Mesothelial cell of epicardium (in vitro differentiated cells): ENCODE data around the gene MAS1L. TPM values are rescaled to one million over a fixed set of nuclear protein-coding genes. Genes with fewer than 3 reads are reported as not detected.

ENCODE experiments used
- DNase-seq, 2 experiments: peaks; one replicate each; pipeline ENCODE4 v3.0.0; 2021; ENCODE audit warnings: low spot score in 2 of 2; ENCODE audit not compliant: unreplicated experiment in 2 of 2
- H3K27ac Mint-ChIP-seq: 2 replicates; pipeline ENCODE4 v1.8.0; 2021; ENCODE audit warnings: mixed read lengths
- H3K27me3 Mint-ChIP-seq: 2 replicates; pipeline ENCODE4 v1.8.0; 2021; ENCODE audit warnings: low read depth, mixed read lengths
- H3K36me3 Mint-ChIP-seq: 2 replicates; pipeline ENCODE4 v1.8.0; 2021; ENCODE audit warnings: mixed read lengths
- H3K4me1 Mint-ChIP-seq: 2 replicates; pipeline ENCODE4 v1.8.0; 2021; ENCODE audit warnings: mixed read lengths
- H3K4me3 Mint-ChIP-seq: 2 replicates; pipeline ENCODE4 v1.8.0; 2021; ENCODE audit warnings: mild to moderate bottlenecking, moderate library complexity, mixed read lengths
- H3K9me3 Mint-ChIP-seq: 2 replicates; pipeline ENCODE4 v1.8.0; 2021; ENCODE audit warnings: mixed read lengths
- CTCF ChIP-seq: fragments of 200-600 bp; sonication (generic); IDR thresholded peaks from one replicate; pipeline ENCODE4 v1.5.0; 2021; ENCODE audit warnings: antibody characterized with exemption; ENCODE audit not compliant: unreplicated experiment
- total RNA-seq: library from RNA; stranded (reverse); gene quantifications from 3 replicates; pipeline ENCODE4 v1.2.1, GENCODE V29; 2021

The MAS1L gene
- total RNA-seq, 1 donor from 2014 or later, result not detected

- no peaks in the 10 kb centered on the region for H3K36me3 Mint-ChIP-seq
- no peaks in the 10 kb centered on the region for H3K4me1 Mint-ChIP-seq
- TF ChIP-seq CTCF, result no peak
Observed at GRCh38 chr6:29490055-29490454, 2.3 kb upstream of the MAS1L start.

GRCh38 chr6:29489286-29489685, 1.5 kb upstream of the MAS1L start:
- H3K36me3 Mint-ChIP-seq, result no peaks in the 10 kb centered on the region
- H3K4me3 Mint-ChIP-seq, result no peak overlapping the region
- H3K27me3 Mint-ChIP-seq, result peaks cover 17% of the 10 kb centered on the region
- H3K4me1 Mint-ChIP-seq, result no peaks in the 10 kb centered on the region
- H3K27ac Mint-ChIP-seq, result no peak overlapping the region
- H3K9me3 Mint-ChIP-seq, result no peaks in the 10 kb centered on the region
- no peak for DNase-seq
- TF ChIP-seq CTCF, result no peak

More at GRCh38 chr6:29490055-29490454, 2.3 kb upstream of the MAS1L start:
- H3K9me3 Mint-ChIP-seq, result no peaks in the 10 kb centered on the region
- DNase-seq, result no peak
- H3K4me3 Mint-ChIP-seq, result no peak overlapping the region
- peaks cover 22% of the 10 kb centered on the region for H3K27me3 Mint-ChIP-seq
- H3K27ac Mint-ChIP-seq, result no peak overlapping the region

- H3K27me3 Mint-ChIP-seq, result peaks cover 17% of the 10 kb centered on the region
- no peak for TF ChIP-seq CTCF
- no peaks in the 10 kb centered on the region for H3K9me3 Mint-ChIP-seq
- H3K4me1 Mint-ChIP-seq, result no peaks in the 10 kb centered on the region
- no peaks in the 10 kb centered on the region for H3K36me3 Mint-ChIP-seq
- DNase-seq, result no peak
- H3K27ac Mint-ChIP-seq, result no peak overlapping the region
- no peak overlapping the region for H3K4me3 Mint-ChIP-seq
Observed at GRCh38 chr6:29488874-29489273, 1.1 kb upstream of the MAS1L start.

- H3K36me3 Mint-ChIP-seq, result no peaks in the 10 kb centered on the region
- no peak for DNase-seq
- TF ChIP-seq CTCF, result no peak
- H3K9me3 Mint-ChIP-seq, result peaks cover 6% of the 10 kb centered on the region
- peaks cover 12% of the 10 kb centered on the region for H3K27me3 Mint-ChIP-seq
- no peak overlapping the region for H3K27ac Mint-ChIP-seq
- H3K4me1 Mint-ChIP-seq, result no peaks in the 10 kb centered on the region
- H3K4me3 Mint-ChIP-seq, result no peak overlapping the region
Observed at GRCh38 chr6:29487131-29487530, 625 bp downstream of the MAS1L start.

- H3K4me1 Mint-ChIP-seq, result no peaks in the 10 kb centered on the region
- no peak overlapping the region for H3K4me3 Mint-ChIP-seq
- no peak overlapping the region for H3K27ac Mint-ChIP-seq
- peaks cover 11% of the 10 kb centered on the region for H3K9me3 Mint-ChIP-seq
- no peak for TF ChIP-seq CTCF
- H3K27me3 Mint-ChIP-seq, result peaks cover 12% of the 10 kb centered on the region
- no peaks in the 10 kb centered on the region for H3K36me3 Mint-ChIP-seq
- no peak for DNase-seq
Observed at GRCh38 chr6:29486577-29486976, 1.2 kb downstream of the MAS1L start.

- H3K4me3 Mint-ChIP-seq, result no peak overlapping the region
- no peak overlapping the region for H3K27ac Mint-ChIP-seq
- no peak for DNase-seq
- no peaks in the 10 kb centered on the region for H3K4me1 Mint-ChIP-seq
- peaks cover 12% of the 10 kb centered on the region for H3K27me3 Mint-ChIP-seq
- no peak for TF ChIP-seq CTCF
- H3K9me3 Mint-ChIP-seq, result peaks cover 11% of the 10 kb centered on the region
- no peaks in the 10 kb centered on the region for H3K36me3 Mint-ChIP-seq
Observed at GRCh38 chr6:29483735-29484134, 4.0 kb downstream of the MAS1L start.
